GM10266 (cell line): Measurements from ENCODE around the gene ANXA10.

ENCODE experiments used
- DNase-seq: peaks from one replicate; pipeline ENCODE4 v3.0.0; 2012; ENCODE audit errors: extremely low spot score
- CTCF ChIP-seq: IDR thresholded peaks from 2 replicates; pipeline ENCODE4 v1.5.1; 2012; ENCODE audit warnings: mild to moderate bottlenecking, low read depth; ENCODE audit not compliant: control insufficient read depth, insufficient read depth; ENCODE audit errors: missing control alignments

ANXA10 gene

GRCh38 chr4:168092176-168092712 is at the start of gene ANXA10:
Gene ANXA10, plus strand, starts transcription at chr4:168092537. Its CDS starts 164 bp downstream, at chr4:168092701.
- no peak for TF ChIP-seq CTCF

GRCh38 chr4:168045354-168045753 is 47.0 kb upstream of the ANXA10 start:
- TF ChIP-seq CTCF, result no peak
- DNase-seq, result no peak

More at GRCh38 chr4:168092176-168092712, at the start of gene ANXA10:
- DNase-seq, result no peak

- TF ChIP-seq CTCF, result no peak
- no peak for DNase-seq
These were observed 42.3 kb upstream of the ANXA10 start for GRCh38 chr4:168050002-168050401.

GRCh38 chr4:168051526-168051925 is 40.8 kb upstream of the ANXA10 start:
- TF ChIP-seq CTCF, result no peak
- DNase-seq, result no peak

- no peak for DNase-seq
- TF ChIP-seq CTCF, result no peak
These were observed 34.9 kb upstream of the ANXA10 start for GRCh38 chr4:168057412-168057811.

- no peak for DNase-seq
These were observed 33.1 kb upstream of the ANXA10 start for GRCh38 chr4:168059251-168059650.

More at GRCh38 chr4:168059251-168059650, 33.1 kb upstream of the ANXA10 start:
- no peak for TF ChIP-seq CTCF
